Measurements from ENCODE around the gene CNBP.

GRCh38 chr3:129185783-129186182 is 2.1 kb upstream of the CNBP start:
- TF ChIP-seq TAF1 (IDR thresholded peaks at IDR 0.05; ENCODE audit: borderline replicate concordance, insufficient read depth, low read length): no peak
- TF ChIP-seq REST (IDR thresholded peaks at IDR 0.05; ENCODE audit: insufficient read depth in 1 of 2, low read depth in 2 of 2, low read length in 2 of 2): no peak
- TF ChIP-seq POLR2AphosphoS5 (IDR thresholded peaks at IDR 0.05; ENCODE audit: low read depth, low read length): no peak
- no peak for TF ChIP-seq FOXP2 (optimal IDR thresholded peaks at IDR 0.05; ENCODE audit: borderline replicate concordance, extremely low read depth, extremely low read length, insufficient read depth)
- no peak for TF ChIP-seq SIN3A (IDR thresholded peaks at IDR 0.05; ENCODE audit: borderline replicate concordance, insufficient read depth, low read length)

Measured in PFSK-1 (cell line).